ENCODE results near the gene KAT2A.

Gene KAT2A

GRCh38 chr17:42135664-42136653, 14.8 kb upstream of the KAT2A start:
- peak; percentile 62 for DNase-seq (ENCODE audit: low spot score)

- DNase-seq (ENCODE audit: low spot score), result no peak
Measured at GRCh38 chr17:42135151-42135550, 14.0 kb upstream of the KAT2A start.

DNA sequence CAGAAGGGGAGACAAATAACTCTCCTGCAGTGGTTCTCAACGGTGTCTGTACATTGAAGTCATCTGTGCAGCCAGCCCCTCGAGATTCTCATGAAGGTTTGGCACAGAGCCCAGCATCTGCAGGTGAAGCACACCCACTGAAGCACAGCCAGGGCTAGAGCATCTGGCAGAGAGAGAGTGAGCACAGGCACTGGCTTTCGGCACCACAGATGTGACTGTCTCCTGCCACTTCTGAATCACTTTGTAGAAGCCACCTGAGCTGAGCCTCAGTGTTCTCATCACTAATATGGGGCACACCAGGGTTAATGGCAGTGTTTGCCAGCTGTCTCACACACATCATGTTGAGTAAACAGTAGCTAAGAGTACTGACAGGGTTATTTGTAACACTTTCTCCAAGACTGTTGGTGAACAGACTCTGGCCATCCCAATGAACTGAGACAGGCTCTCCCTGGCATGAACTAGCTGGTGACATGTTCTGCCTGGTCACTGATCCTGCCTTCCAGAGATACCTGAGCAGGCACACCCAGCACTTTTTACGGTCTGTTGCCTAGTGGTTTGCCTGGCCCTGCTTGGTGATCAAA, 12.4 kb upstream of the KAT2A start:
- DNase-seq (ENCODE audit: low spot score), result peak; percentile 28

DNA sequence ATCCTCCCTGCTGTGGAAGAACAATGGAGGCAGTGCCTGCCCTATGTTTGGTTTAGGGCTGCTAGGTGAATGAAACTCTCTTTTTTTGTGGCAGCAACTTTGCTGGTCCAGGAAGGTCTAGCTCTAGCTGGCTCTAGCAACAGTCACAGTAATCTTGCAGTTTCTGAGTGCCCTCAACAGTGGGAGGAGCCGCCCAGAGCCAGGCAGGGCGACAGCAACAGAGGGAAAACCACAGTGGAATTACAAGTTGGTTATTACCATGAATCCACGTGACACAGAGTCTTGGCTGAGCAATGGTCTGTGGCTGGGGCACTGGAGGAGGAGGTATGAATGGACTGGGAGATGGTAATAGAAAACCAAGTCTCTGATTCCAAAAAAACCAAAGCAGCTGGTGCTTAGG, 11.8 kb upstream of the KAT2A start:
- no peak for DNase-seq (ENCODE audit: low spot score)

GRCh38 chr17:42131981-42132432, 10.8 kb upstream of the KAT2A start:
- DNase-seq (ENCODE audit: low spot score), result no peak

GRCh38 chr17:42131232-42131631, 10.1 kb upstream of the KAT2A start:
- no peak for DNase-seq (ENCODE audit: low spot score)

- DNase-seq (ENCODE audit: low spot score), result no peak
Measured at GRCh38 chr17:42130310-42130936, 9.3 kb upstream of the KAT2A start.

DNA sequence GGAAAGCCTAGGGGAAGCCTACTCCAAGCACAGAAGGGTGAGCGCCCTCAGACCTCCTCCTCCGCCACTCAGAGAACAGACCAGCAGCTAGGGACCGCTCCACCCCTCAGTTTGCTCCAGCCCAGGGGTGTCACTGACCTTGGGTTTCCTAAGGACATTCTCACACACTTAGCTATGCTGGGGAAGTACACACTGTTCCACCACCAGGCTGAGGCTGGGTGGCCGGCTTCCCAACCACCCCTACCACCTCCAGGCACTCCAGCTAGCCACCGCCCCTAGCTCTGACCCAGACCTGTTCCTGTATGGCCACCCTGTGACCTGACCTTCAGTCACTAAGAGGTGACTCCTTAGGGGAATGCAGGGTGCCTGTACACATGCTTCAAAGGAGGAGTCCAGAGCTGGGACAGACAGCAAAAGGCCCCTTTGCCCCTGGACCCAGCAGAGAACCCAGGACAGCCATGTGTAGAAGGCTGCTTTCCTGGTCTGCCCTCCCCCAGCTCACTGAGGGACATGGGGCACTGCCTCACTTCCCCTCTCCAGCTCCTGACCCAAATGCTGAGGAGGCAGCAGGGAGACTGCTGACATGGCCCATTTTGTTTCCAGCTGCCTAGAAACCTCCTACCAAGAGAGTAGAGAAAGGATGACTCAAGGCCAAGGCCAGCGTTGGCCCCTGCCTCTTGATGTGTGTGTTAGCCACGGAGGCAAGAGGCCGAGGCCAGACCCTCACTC, 8.1 kb upstream of the KAT2A start:
- no peak for DNase-seq (ENCODE audit: low spot score)

DNA sequence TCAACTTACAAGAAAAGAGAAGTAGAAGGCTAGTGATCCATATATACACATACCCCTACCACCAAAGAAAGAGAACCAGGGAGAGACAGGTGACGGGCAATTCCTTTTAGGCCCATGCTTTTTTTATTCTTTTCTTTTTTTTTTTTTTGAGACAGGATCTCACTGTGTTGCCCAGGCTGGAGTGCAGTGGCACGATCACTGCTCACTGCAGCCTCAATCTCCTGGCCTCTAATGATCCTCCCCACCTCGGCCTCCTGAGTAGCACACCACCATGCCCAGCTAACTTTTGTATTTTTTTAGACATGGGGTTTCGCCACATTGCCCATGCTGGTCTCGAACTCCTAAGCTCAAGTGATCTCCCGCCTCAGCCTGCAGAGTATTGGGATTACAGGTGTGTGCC, 6.2 kb upstream of the KAT2A start:
- no peak for DNase-seq (ENCODE audit: low spot score)

DNA sequence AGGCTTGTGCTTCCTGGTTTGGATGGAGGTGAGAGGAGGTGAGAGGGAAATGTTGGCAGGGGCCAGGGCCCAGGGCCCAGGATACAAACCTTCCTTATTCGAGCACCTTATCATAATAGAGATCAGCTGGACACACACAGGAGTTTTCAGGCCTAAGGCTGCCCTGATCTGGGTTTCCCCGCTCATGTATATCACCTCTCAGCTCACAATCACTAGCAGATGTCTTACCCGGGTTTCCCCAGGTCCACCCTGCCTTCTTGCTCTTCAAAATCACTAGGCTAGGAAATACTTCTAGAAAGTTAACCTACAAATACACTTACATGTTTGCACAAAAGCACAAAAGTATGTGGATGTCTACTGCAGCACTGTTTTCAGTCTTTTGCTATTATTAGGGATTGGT, 5.7 kb upstream of the KAT2A start:
- DNase-seq (ENCODE audit: low spot score), result no peak

DNA sequence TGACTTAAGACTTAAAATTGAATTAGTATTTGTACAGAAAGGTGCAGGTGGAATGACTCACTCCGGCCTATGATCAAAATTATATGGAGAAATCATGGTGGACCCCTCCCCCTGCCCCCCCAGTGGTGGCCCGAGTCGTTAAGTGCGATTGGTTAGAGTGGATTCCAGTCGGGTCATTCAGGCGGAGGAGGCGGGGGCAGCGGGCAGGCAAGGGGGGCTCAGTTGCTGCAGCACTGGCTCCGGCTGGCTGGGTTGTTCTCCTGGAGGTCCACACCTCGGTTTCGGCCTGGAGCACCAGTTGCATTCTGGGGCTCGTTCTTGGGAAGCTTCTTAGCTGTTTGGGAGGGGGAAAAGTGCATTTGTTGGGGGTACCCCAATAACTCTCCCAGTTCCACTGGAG, 4.4 kb upstream of the KAT2A start:
- DNase-seq (ENCODE audit: low spot score), result no peak

GRCh38 chr17:42124256-42124655, 3.1 kb upstream of the KAT2A start:
- no peak for DNase-seq (ENCODE audit: low spot score)

GRCh38 chr17:42122371-42123303, 1.5 kb upstream of the KAT2A start, which contains the start of gene HSPB9:
Gene HSPB9, plus strand, starts transcription at chr17:42122804. Its CDS starts 47 bp downstream, at chr17:42122851.
- no peak for DNase-seq (ENCODE audit: low spot score)

GRCh38 chr17:42120161-42120769, 902 bp downstream of the KAT2A start:
- DNase-seq (ENCODE audit: low spot score), result peak; percentile 46

DNA sequence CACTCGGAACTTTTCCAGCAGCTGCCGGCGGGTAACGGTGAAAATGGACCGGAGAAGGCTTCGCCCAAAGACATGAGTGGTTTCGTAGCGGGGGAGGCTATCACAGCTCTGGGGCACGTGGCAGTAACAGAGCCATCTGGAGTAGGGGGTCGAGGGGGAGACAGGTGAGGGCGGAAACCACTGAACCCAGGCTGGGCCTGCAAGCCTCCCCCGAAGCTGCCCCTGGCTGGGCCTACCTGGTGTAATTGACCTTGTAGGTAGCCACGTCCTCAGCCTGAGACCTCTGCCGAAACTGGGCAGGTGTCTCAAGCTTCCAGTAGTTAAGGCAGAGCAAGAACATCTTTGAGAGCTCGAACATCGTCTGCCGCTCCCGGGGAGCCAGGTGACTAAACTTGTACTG, 1.9 kb downstream of the KAT2A start:
- DNase-seq (ENCODE audit: low spot score), result no peak

GRCh38 chr17:42118545-42118944, 2.6 kb downstream of the KAT2A start:
- DNase-seq (ENCODE audit: low spot score), result peak; percentile 34

- no peak for DNase-seq (ENCODE audit: low spot score)
Measured at GRCh38 chr17:42118126-42118510, 3.0 kb downstream of the KAT2A start.

DNA sequence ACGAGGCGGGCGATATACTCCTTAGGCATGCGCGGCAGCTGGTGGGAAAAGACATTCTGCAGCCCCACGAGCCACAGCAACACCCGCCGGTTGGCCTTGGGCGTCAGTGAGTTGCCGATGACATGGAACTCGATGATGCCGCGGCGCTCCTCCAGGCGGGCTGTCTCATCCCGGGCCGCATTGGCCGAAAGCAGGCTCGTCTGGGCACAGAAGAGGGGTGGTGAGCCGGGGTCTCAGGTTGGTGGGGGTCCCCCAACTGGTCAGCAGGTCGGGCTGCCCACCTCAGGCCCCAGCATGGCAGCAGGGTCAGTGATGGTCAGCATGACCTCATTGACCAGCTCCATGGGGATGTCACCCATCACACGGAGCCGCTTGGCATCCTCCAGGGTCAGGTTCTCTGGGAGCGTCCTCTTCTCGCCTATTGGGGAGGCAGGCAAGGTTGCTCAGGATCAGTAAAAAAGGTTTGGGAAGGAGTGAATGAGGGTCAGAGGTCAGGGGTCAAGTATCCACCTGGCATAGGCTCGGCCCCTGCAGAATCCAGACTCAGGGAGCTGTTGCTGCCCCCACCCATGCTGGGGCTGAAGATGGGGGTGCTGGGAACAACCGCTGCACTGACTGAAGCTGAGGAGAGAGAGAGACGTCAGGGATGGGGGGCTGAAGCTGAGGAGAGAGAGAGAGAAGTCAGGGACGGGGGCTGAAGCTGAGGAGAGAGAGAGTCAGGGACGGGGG, 3.6 kb downstream of the KAT2A start:
- no peak for DNase-seq (ENCODE audit: low spot score)

DNA sequence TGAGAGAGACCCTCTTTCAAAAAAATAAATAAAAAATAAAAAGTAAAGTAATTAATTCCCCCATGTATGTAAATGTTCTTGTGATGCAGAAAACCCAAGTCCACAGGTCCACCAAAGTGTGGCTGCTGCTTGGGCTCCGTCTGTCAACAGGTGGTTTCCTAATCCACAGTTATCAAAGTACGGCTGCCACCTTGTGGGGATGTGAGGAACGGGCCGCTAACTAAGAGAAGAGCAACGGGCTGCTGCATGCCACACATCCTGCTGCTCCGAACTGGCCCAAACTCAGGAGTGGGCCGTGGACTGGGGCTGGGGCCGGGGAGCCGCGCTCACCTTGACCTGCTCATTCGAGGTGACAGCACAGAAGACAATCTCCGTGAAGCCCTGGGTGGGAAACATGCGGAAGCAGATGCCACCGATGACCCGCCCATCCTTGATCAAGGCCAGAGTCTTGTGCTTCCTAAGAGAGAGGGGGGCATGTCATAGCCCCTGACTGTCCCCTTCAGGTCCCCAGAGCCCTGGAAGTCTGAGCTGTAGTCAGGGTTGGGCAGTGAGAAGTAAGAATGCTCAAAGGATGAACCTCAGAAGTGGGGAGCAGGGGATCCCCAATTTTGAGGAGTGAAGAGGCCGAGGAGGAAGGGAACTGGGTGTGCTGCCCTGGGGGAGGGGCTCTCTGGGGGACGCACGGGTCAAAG, 4.3 kb downstream of the KAT2A start:
- DNase-seq (ENCODE audit: low spot score), result peak; percentile 77
